WTC11 (cell line): ENCODE results near the gene LMLN. TPM values are rescaled to one million over a fixed set of nuclear protein-coding genes. Genes with fewer than 3 reads are reported as not detected.
"Not testable (repeated sequence)": the region's sequence is repeated elsewhere in the genome, so short reads cannot be mapped to it uniquely, and the experiment has no call there.

Experiments used
- ATAC-seq: fragments of 200-7000 bp; cut with Tn5 transposase; 2 replicates; pipeline ENCODE4 v1.10.0; 2021; ENCODE audit warnings: mild to moderate bottlenecking, moderate library complexity
- CTCF ChIA-PET: fragments of 300-600 bp; sonication (Branson Sonifier 250); formaldehyde crosslinking; loops from one replicate; lab custom pipeline; 2021; ENCODE audit warnings: antibody characterized with exemption; lab: Charles Lee
- POLR2A ChIA-PET: fragments of 350-600 bp; sonication (Branson Sonifier 250); formaldehyde crosslinking; loops from one replicate; lab custom pipeline; 2021; ENCODE audit warnings: antibody characterized with exemption; lab: Charles Lee
- DNase-seq: peaks from one replicate; pipeline ENCODE4 v3.0.0; 2021; ENCODE audit warnings: low spot score
- H3K27ac Mint-ChIP-seq: 2 replicates; pipeline ENCODE4 v1.8.0; 2021; ENCODE audit warnings: mixed read lengths
- H3K27me3 Mint-ChIP-seq: 2 replicates; pipeline ENCODE4 v1.8.0; 2021; ENCODE audit warnings: low read depth, mild to moderate bottlenecking, moderate library complexity, mixed read lengths
- H3K36me3 Mint-ChIP-seq: 2 replicates; pipeline ENCODE4 v1.8.0; 2021; ENCODE audit warnings: mixed read lengths
- H3K4me1 Mint-ChIP-seq: 2 replicates; pipeline ENCODE4 v1.8.0; 2022; ENCODE audit warnings: mixed read lengths
- H3K4me3 Mint-ChIP-seq: 2 replicates; pipeline ENCODE4 v1.8.0; 2021; ENCODE audit warnings: mild to moderate bottlenecking, moderate library complexity, mixed read lengths
- H3K9me3 Mint-ChIP-seq: 2 replicates; pipeline ENCODE4 v1.8.0; 2021; ENCODE audit warnings: mixed read lengths
- CDX4 ChIP-seq: fragments of 250-450 bp; sonication (Bioruptor Pico); IDR thresholded peaks from 2 replicates; pipeline ENCODE4 v1.9.0; 2021; ENCODE audit warnings: moderate library complexity, mild to moderate bottlenecking, inconsistent platforms, borderline replicate concordance
- CREM ChIP-seq: sonication (generic); formaldehyde crosslinking; IDR thresholded peaks from 2 replicates; pipeline ENCODE4 v1.8.1; 2022; ENCODE audit warnings: mild to moderate bottlenecking, missing genetic modification reagents, moderate library complexity
- ERG ChIP-seq: fragments of 250-450 bp; sonication (Bioruptor Pico); IDR thresholded peaks from 2 replicates; pipeline ENCODE4 v1.8.0; 2021; ENCODE audit warnings: mild to moderate bottlenecking
- FOXJ3 ChIP-seq: sonication (generic); formaldehyde crosslinking; IDR thresholded peaks from 2 replicates; pipeline ENCODE4 v1.9.0; 2021; ENCODE audit warnings: missing genetic modification reagents, mild to moderate bottlenecking, borderline replicate concordance
- NFATC4 ChIP-seq: fragments of 250-450 bp; sonication (Bioruptor Pico); IDR thresholded peaks from 2 replicates; pipeline ENCODE4 v1.9.0; 2021; ENCODE audit warnings: mild to moderate bottlenecking
- NR3C1 ChIP-seq: sonication (generic); formaldehyde crosslinking; conservative IDR thresholded peaks from 2 replicates; pipeline ENCODE4 v1.8.1; 2023; ENCODE audit warnings: low read depth, mild to moderate bottlenecking, missing genetic modification reagents
- SOX15 ChIP-seq: fragments of 250-450 bp; sonication (Bioruptor Pico); IDR thresholded peaks from 2 replicates; pipeline ENCODE4 v1.9.0; 2021; ENCODE audit warnings: mild to moderate bottlenecking
- TCF7 ChIP-seq: sonication (generic); formaldehyde crosslinking; IDR thresholded peaks from 2 replicates; pipeline ENCODE4 v1.8.0; 2022; ENCODE audit warnings: mild to moderate bottlenecking, low read depth, missing genetic modification reagents, moderate library complexity
- TEAD4 ChIP-seq: sonication (generic); formaldehyde crosslinking; IDR thresholded peaks from 2 replicates; pipeline ENCODE4 v1.8.0; 2022; ENCODE audit warnings: mild to moderate bottlenecking, missing genetic modification reagents
- ZMAT4 ChIP-seq: fragments of 250-450 bp; sonication (Bioruptor Pico); IDR thresholded peaks from 2 replicates; pipeline ENCODE4 v1.9.0; 2021; ENCODE audit warnings: mild to moderate bottlenecking
- ZNF121 ChIP-seq: sonication (generic); formaldehyde crosslinking; IDR thresholded peaks from 2 replicates; pipeline ENCODE4 v1.8.0; 2023; ENCODE audit warnings: missing genetic modification reagents
- ZNF416 ChIP-seq: fragments of 250-450 bp; sonication (Bioruptor Pico); IDR thresholded peaks from 2 replicates; pipeline ENCODE4 v1.9.0; 2021; ENCODE audit warnings: mild to moderate bottlenecking, inconsistent platforms
- ZNF425 ChIP-seq: fragments of 250-450 bp; sonication (Bioruptor Pico); conservative IDR thresholded peaks from 2 replicates; pipeline ENCODE4 v1.9.0; 2021; ENCODE audit warnings: mild to moderate bottlenecking
- ZNF671 ChIP-seq: fragments of 250-450 bp; sonication (Bioruptor Pico); IDR thresholded peaks from 2 replicates; pipeline ENCODE4 v1.8.0; 2021; ENCODE audit warnings: mild to moderate bottlenecking
- total RNA-seq: library from RNA; stranded (reverse); gene quantifications from 3 replicates; pipeline ENCODE4 v1.2.3, GENCODE V29; 2021

Gene LMLN
- total RNA-seq, 1 experiment from 2014 or later = 5.2 TPM

- no peak for DNase-seq
- peak overlapping the region; percentile 60; the same call in 1 of the 2 replicates for H3K27ac Mint-ChIP-seq
- POLR2A ChIA-PET = interaction anchor here (0.6 to 0.7 kb wide), 2 partner anchors 75 to 411 kb away, joined by 3 to 7 read pairs; no protein-coding TSS in a partner anchor
- CTCF ChIA-PET = interaction anchor here (0.7 kb wide), 1 partner anchor 29 kb away, joined by 3 read pairs; no protein-coding TSS in a partner anchor
- peaks cover 51% of the 10 kb centered on the region for H3K36me3 Mint-ChIP-seq
- no peak overlapping the region for H3K4me3 Mint-ChIP-seq
- TF ChIP-seq ZNF425 (CRISPR knock-in tag) (peak; percentile 7; the same call in 1 of the 2 replicates), NR3C1 (no peak), NFATC4 (CRISPR knock-in tag) (peak; percentile 80)
- H3K4me1 Mint-ChIP-seq = peaks cover 48% of the 10 kb centered on the region
- H3K9me3 Mint-ChIP-seq = no peaks in the 10 kb centered on the region
- ATAC-seq = no peak
- H3K27me3 Mint-ChIP-seq = peaks cover 8% of the 10 kb centered on the region
These were observed 4.0 kb upstream of the LMLN start for GRCh38 chr3:197955892-197956477.

- ChIA-PET CTCF (no interaction called here), POLR2A (interaction anchor here (0.7 kb wide), 1 partner anchor 74 kb away, joined by 7 read pairs; no protein-coding TSS in a partner anchor)
- peak overlapping the region; percentile 66 for H3K27ac Mint-ChIP-seq
- H3K4me3 Mint-ChIP-seq = no peak overlapping the region
- peaks cover 45% of the 10 kb centered on the region for H3K4me1 Mint-ChIP-seq
- DNase-seq (no peak), ATAC-seq (no peak)
- H3K27me3 Mint-ChIP-seq = peaks cover 11% of the 10 kb centered on the region
- H3K36me3 Mint-ChIP-seq = peaks cover 45% of the 10 kb centered on the region
- H3K9me3 Mint-ChIP-seq = no peaks in the 10 kb centered on the region
- TF ChIP-seq CDX4 (CRISPR knock-in tag) (no peak), ZNF121 (peak; percentile 69; the same call in 1 of the 2 replicates), SOX15 (no peak), CREM (CRISPR knock-in tag) (0 out of 2 replicates have a peak, but pooled peaks have one; percentile 17), NFATC4 (CRISPR knock-in tag) (peak; percentile 68; the same call in 1 of the 2 replicates)
These were observed 3.4 kb upstream of the LMLN start for GRCh38 chr3:197956626-197956988.

- peaks cover 14% of the 10 kb centered on the region for H3K27me3 Mint-ChIP-seq
- TF ChIP-seq ERG (CRISPR knock-in tag) = peak; percentile 31; the same call in 1 of the 2 replicates
- TF ChIP-seq ZNF671 (CRISPR knock-in tag) = 0 out of 2 replicates have a peak, but pooled peaks have one; percentile 19
- TF ChIP-seq TCF7 (CRISPR knock-in tag) = no peak
- TF ChIP-seq FOXJ3 (CRISPR knock-in tag) = no peak
- 0 out of 2 replicates have a peak, but pooled peaks have one; percentile 17 for TF ChIP-seq ZMAT4 (CRISPR knock-in tag)
- 0 out of 2 replicates have a peak, but pooled peaks have one; percentile 57 for TF ChIP-seq ZNF416
- CTCF ChIA-PET = interaction anchor here (0.6 kb wide), 1 partner anchor 31 kb away, joined by 3 read pairs; no protein-coding TSS in a partner anchor
These were observed 2.3 kb upstream of the LMLN start for GRCh38 chr3:197957790-197958133.

GRCh38 chr3:197958346-197958745 is 1.7 kb upstream of the LMLN start:
- ChIA-PET CTCF (interaction anchor here (0.6 kb wide), 1 partner anchor 30 kb away, joined by 3 read pairs; no protein-coding TSS in a partner anchor), POLR2A (no interaction called here)
- TF ChIP-seq TEAD4 (CRISPR knock-in tag) = no peak
- 0 out of 2 replicates have a peak, but pooled peaks have one; percentile 8 for TF ChIP-seq ZMAT4 (CRISPR knock-in tag)
- H3K27ac Mint-ChIP-seq = peak overlapping the region; percentile 71
- H3K4me1 Mint-ChIP-seq = peaks cover 36% of the 10 kb centered on the region
- peaks cover 14% of the 10 kb centered on the region for H3K27me3 Mint-ChIP-seq
- H3K9me3 Mint-ChIP-seq = no peaks in the 10 kb centered on the region
- no peak for ATAC-seq
- H3K4me3 Mint-ChIP-seq = peak overlapping the region; percentile 21
- H3K36me3 Mint-ChIP-seq = peaks cover 30% of the 10 kb centered on the region
- no peak for DNase-seq

More at GRCh38 chr3:197957790-197958133, 2.3 kb upstream of the LMLN start:
- Mint-ChIP-seq H3K4me3 (no peak overlapping the region), H3K4me1 (peaks cover 40% of the 10 kb centered on the region), H3K36me3 (peaks cover 36% of the 10 kb centered on the region), H3K9me3 (no peaks in the 10 kb centered on the region), H3K27ac (peak overlapping the region; percentile 66)
- POLR2A ChIA-PET = interaction anchor here (0.6 kb wide), 1 partner anchor 1175 kb away, joined by 3 read pairs; no protein-coding TSS in a partner anchor
- peak; percentile 2; the same call in 1 of the 2 replicates for ATAC-seq
- no peak for DNase-seq

GRCh38 chr3:197958848-197959247 is 1.2 kb upstream of the LMLN start:
- Mint-ChIP-seq H3K27ac (peak overlapping the region; percentile 71; the same call in 1 of the 2 replicates), H3K27me3 (peaks cover 14% of the 10 kb centered on the region), H3K4me3 (0 out of 2 replicates have a peak overlapping the region, but pooled peaks have one; percentile 79), H3K36me3 (peaks cover 25% of the 10 kb centered on the region), H3K4me1 (peaks cover 31% of the 10 kb centered on the region)
- CTCF ChIA-PET, ATAC-seq, H3K9me3 Mint-ChIP-seq, DNase-seq, POLR2A ChIA-PET: not testable (repeated sequence)
